MM.1S (cell line): Measurements from ENCODE around the gene LSM4.

Experiments
- DNase-seq: peaks from one replicate; pipeline ENCODE4 v3.0.0-alpha.2; 2015
- H2AFZ ChIP-seq: fragments of 300-600 bp; sonication (generic); 2 replicates; pipeline ENCODE4 v1.6.0; 2016; ENCODE audit warnings: antibody characterized with exemption, low read length
- H3F3A ChIP-seq: fragments of 300-600 bp; sonication (generic); 2 replicates; pipeline ENCODE4 v1.6.1; 2016; ENCODE audit warnings: mild to moderate bottlenecking, antibody characterized with exemption, low read length, moderate library complexity, mixed read lengths; ENCODE audit not compliant: insufficient read depth
- H3K27ac ChIP-seq: fragments of 300-600 bp; sonication (generic); 2 replicates; pipeline ENCODE4 v1.5.1; 2016; ENCODE audit warnings: mild to moderate bottlenecking, low read length
- H3K27me3 ChIP-seq: fragments of 300-600 bp; sonication (generic); replicated peaks from 2 replicates; pipeline ENCODE4 v1.6.0; 2016; ENCODE audit warnings: low read length; ENCODE audit not compliant: insufficient read depth
- H3K36me3 ChIP-seq: fragments of 300-600 bp; sonication (generic); replicated peaks from 2 replicates; pipeline ENCODE4 v1.6.1; 2016; ENCODE audit warnings: mild to moderate bottlenecking, low read length, mixed read lengths; ENCODE audit not compliant: insufficient read depth
- H3K4me1 ChIP-seq: fragments of 300-600 bp; sonication (generic); 2 replicates; pipeline ENCODE4 v1.6.1; 2016; ENCODE audit warnings: low read length, mixed read lengths
- H3K4me2 ChIP-seq: fragments of 300-600 bp; sonication (generic); 2 replicates; pipeline ENCODE4 v1.6.0; 2016; ENCODE audit warnings: low read depth, low read length
- H3K4me3 ChIP-seq: fragments of 300-600 bp; sonication (generic); 2 replicates; pipeline ENCODE4 v1.5.1; 2016; ENCODE audit warnings: low read length, mixed read lengths
- H3K79me2 ChIP-seq: fragments of 300-600 bp; sonication (generic); 2 replicates; pipeline ENCODE4 v1.6.1; 2016; ENCODE audit warnings: mixed run types, low read length, mixed read lengths
- H3K9ac ChIP-seq: fragments of 300-600 bp; sonication (generic); 2 replicates; pipeline ENCODE4 v1.6.1; 2016; ENCODE audit warnings: low read length, mixed read lengths
- H3K9me2 ChIP-seq: fragments of 300-600 bp; sonication (generic); replicated peaks from 2 replicates; pipeline ENCODE4 v1.6.1; 2016; ENCODE audit warnings: mild to moderate bottlenecking, low read length, mixed read lengths; ENCODE audit not compliant: insufficient read depth
- H3K9me3 ChIP-seq: fragments of 300-600 bp; sonication (generic); replicated peaks from 2 replicates; pipeline ENCODE4 v1.6.1; 2016; ENCODE audit warnings: mild to moderate bottlenecking, low read length, mixed read lengths; ENCODE audit not compliant: insufficient read depth
- H4K20me1 ChIP-seq: fragments of 300-600 bp; sonication (generic); 2 replicates; pipeline ENCODE4 v1.6.1; 2016; ENCODE audit warnings: mild to moderate bottlenecking, low read length, moderate library complexity, mixed read lengths; ENCODE audit not compliant: insufficient read depth
- EZH2 ChIP-seq: fragments of 300-600 bp; sonication (generic); optimal IDR thresholded peaks from 2 replicates; pipeline ENCODE3; 2017; ENCODE audit warnings: low read depth, mild to moderate bottlenecking, antibody characterized with exemption, low read length, mixed read lengths
- EZH2phosphoT487 ChIP-seq: fragments of 300-600 bp; sonication (generic); IDR thresholded peaks from 2 replicates; pipeline ENCODE4 v1.6.1; 2018; ENCODE audit warnings: antibody characterized with exemption, low read length
- TF ChIP-seq, protein P1 (sequence below): fragments of 300-600 bp; sonication (generic); IDR thresholded peaks from 2 replicates; pipeline ENCODE4 v1.5.1; 2016; ENCODE audit warnings: antibody characterized with exemption, low read length, mixed read lengths

Gene LSM4

DNA sequence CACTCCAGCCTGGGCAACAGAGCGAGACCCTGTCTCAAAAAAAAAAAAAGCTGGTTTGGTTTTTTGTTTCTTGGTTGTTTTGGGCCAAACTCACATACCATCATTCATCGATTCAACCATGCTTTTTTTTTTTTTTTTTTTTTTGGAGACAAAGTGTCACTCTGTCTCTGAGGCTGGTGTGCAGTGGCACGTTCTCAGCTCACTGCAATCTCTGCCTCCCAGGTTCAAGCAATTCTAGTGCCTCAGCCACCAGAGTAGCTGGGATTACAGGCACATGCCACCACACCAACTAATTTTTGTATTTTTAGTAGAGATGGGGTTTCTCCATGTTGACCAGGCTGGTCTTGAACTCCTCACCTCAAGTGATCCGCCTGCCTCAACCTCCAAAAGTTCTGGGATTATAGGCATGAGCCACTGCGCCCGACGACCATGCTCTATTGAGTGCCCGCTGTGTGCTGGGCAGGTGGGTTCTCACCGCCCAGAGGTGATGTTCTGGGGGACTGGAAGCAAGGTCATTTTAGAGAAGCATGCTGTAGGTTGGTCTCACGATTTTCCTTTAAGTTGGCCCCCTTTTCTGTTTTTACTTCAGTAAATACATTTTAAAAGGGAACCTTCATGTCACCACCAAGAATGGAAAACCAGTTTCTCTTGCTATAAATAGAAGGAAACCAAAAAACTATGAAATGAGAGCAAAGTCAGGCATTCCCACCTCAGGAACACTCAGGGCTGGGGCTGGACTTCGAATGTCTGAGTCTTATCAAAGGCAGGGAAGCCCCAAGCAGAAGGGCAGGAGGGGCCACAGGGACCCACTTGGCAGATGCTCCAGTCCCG, 33.2 kb downstream of the LSM4 start:
- no peak overlapping the region for H3K27ac ChIP-seq

GRCh38 chr19:18287836-18288772, 34.8 kb downstream of the LSM4 start:
- Histone ChIP-seq H4K20me1 (no peaks in the 10 kb centered on the region), H3K4me1 (peaks cover 10% of the 10 kb centered on the region), H3K9me2 (no peaks in the 10 kb centered on the region), H3K4me3 (no peak overlapping the region), H3K27me3 (peaks cover 51% of the 10 kb centered on the region), H3K79me2 (no peaks in the 10 kb centered on the region), H2AFZ (no peak overlapping the region), H3K9ac (no peak overlapping the region), H3K36me3 (no peaks in the 10 kb centered on the region), H3F3A (no peaks in the 10 kb centered on the region), H3K27ac (no peak overlapping the region), H3K4me2 (no peak overlapping the region), H3K9me3 (no peaks in the 10 kb centered on the region)
- TF ChIP-seq EZH2phosphoT487, result no peak
- DNase-seq, result no peak

More for the DNA sequence above, 33.2 kb downstream of the LSM4 start:
- peaks cover 16% of the 10 kb centered on the region for H3K4me1 ChIP-seq
- no peaks in the 10 kb centered on the region for H3K9me3 ChIP-seq
- no peak overlapping the region for H2AFZ ChIP-seq
- no peaks in the 10 kb centered on the region for H3K36me3 ChIP-seq
- no peaks in the 10 kb centered on the region for H3F3A ChIP-seq
- no peak overlapping the region for H3K4me3 ChIP-seq
- TF ChIP-seq EZH2phosphoT487 (no peak), EZH2 (no peak)
- TF ChIP-seq, protein P1, sequence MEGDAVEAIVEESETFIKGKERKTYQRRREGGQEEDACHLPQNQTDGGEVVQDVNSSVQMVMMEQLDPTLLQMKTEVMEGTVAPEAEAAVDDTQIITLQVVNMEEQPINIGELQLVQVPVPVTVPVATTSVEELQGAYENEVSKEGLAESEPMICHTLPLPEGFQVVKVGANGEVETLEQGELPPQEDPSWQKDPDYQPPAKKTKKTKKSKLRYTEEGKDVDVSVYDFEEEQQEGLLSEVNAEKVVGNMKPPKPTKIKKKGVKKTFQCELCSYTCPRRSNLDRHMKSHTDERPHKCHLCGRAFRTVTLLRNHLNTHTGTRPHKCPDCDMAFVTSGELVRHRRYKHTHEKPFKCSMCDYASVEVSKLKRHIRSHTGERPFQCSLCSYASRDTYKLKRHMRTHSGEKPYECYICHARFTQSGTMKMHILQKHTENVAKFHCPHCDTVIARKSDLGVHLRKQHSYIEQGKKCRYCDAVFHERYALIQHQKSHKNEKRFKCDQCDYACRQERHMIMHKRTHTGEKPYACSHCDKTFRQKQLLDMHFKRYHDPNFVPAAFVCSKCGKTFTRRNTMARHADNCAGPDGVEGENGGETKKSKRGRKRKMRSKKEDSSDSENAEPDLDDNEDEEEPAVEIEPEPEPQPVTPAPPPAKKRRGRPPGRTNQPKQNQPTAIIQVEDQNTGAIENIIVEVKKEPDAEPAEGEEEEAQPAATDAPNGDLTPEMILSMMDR, result no peak
- no peak for DNase-seq
- H3K79me2 ChIP-seq, result no peaks in the 10 kb centered on the region
- H3K27me3 ChIP-seq, result peaks cover 62% of the 10 kb centered on the region
- no peak overlapping the region for H3K4me2 ChIP-seq
- H4K20me1 ChIP-seq, result no peaks in the 10 kb centered on the region
- H3K9me2 ChIP-seq, result no peaks in the 10 kb centered on the region
- no peak overlapping the region for H3K9ac ChIP-seq

- no peak for TF ChIP-seq EZH2
- no peak for TF ChIP-seq EZH2phosphoT487
- TF ChIP-seq, protein P1, result no peak
- H3K4me2 ChIP-seq, result no peak overlapping the region
- H3K9ac ChIP-seq, result no peak overlapping the region
- no peak overlapping the region for H3K27ac ChIP-seq
- H3K27me3 ChIP-seq, result peaks cover 41% of the 10 kb centered on the region
- H3K4me3 ChIP-seq, result no peak overlapping the region
- no peaks in the 10 kb centered on the region for H3K9me2 ChIP-seq
- H3K36me3 ChIP-seq, result no peaks in the 10 kb centered on the region
- no peaks in the 10 kb centered on the region for H3K9me3 ChIP-seq
- H4K20me1 ChIP-seq, result no peaks in the 10 kb centered on the region
- no peaks in the 10 kb centered on the region for H3K79me2 ChIP-seq
- no peak overlapping the region for H2AFZ ChIP-seq
- DNase-seq, result no peak
- H3K4me1 ChIP-seq, result peaks cover 14% of the 10 kb centered on the region
- peaks cover 7% of the 10 kb centered on the region; the same call in 1 of the 2 replicates for H3F3A ChIP-seq
Observed at GRCh38 chr19:18286973-18287635, 35.8 kb downstream of the LSM4 start.
